HG03175 (cell line): ENCODE measurements around the gene RPS6KL1.
"Not testable (repeated sequence)": the region's sequence is repeated elsewhere in the genome, so short reads cannot be mapped to it uniquely, and the experiment has no call there.

Source experiments
- ATAC-seq: cut with Tn5 transposase; IDR thresholded peaks from one replicate; pipeline ENCODE4 v1.9.1; 2021; ENCODE audit warnings: mild to moderate bottlenecking, moderate library complexity; ENCODE audit not compliant: unreplicated experiment

The RPS6KL1 gene

GRCh38 chr14:74937171-74937570 is 14.1 kb upstream of the RPS6KL1 start:
- no peak for ATAC-seq

GRCh38 chr14:74936731-74937130 is 13.7 kb upstream of the RPS6KL1 start:
- ATAC-seq = no peak

- ATAC-seq = no peak
These were observed 13.1 kb upstream of the RPS6KL1 start for GRCh38 chr14:74936151-74936550.

GRCh38 chr14:74935360-74935680 is 12.3 kb upstream of the RPS6KL1 start:
- no peak for ATAC-seq

- no peak for ATAC-seq
These were observed 11.7 kb upstream of the RPS6KL1 start for GRCh38 chr14:74934476-74935359.

GRCh38 chr14:74934041-74934440 is 11.0 kb upstream of the RPS6KL1 start:
- no peak for ATAC-seq

- not testable (repeated sequence) for ATAC-seq
These were observed 9.9 kb upstream of the RPS6KL1 start for GRCh38 chr14:74932936-74933335.

GRCh38 chr14:74932401-74932901 is 9.4 kb upstream of the RPS6KL1 start:
- no peak for ATAC-seq

GRCh38 chr14:74931744-74932143 is 8.7 kb upstream of the RPS6KL1 start:
- not testable (repeated sequence) for ATAC-seq

GRCh38 chr14:74929242-74929641 is 6.2 kb upstream of the RPS6KL1 start:
- no peak for ATAC-seq

GRCh38 chr14:74927225-74927624 is 4.2 kb upstream of the RPS6KL1 start:
- ATAC-seq = no peak

- no peak for ATAC-seq
These were observed 1.0 kb upstream of the RPS6KL1 start for GRCh38 chr14:74924061-74924460.

GRCh38 chr14:74921987-74922751 is 891 bp downstream of the RPS6KL1 start:
- no peak for ATAC-seq

- no peak for ATAC-seq
These were observed 1.9 kb downstream of the RPS6KL1 start for GRCh38 chr14:74921053-74921620.

- ATAC-seq = no peak
These were observed 2.8 kb downstream of the RPS6KL1 start for GRCh38 chr14:74920281-74920680.

- ATAC-seq = no peak
These were observed 3.5 kb downstream of the RPS6KL1 start for GRCh38 chr14:74919421-74920165.

- no peak for ATAC-seq
These were observed 4.7 kb downstream of the RPS6KL1 start for GRCh38 chr14:74918380-74918779.

- no peak for ATAC-seq
These were observed 5.4 kb downstream of the RPS6KL1 start for GRCh38 chr14:74917646-74918081.

GRCh38 chr14:74917178-74917543 is 5.9 kb downstream of the RPS6KL1 start:
- ATAC-seq = no peak

GRCh38 chr14:74915826-74916225 is 7.2 kb downstream of the RPS6KL1 start:
- no peak for ATAC-seq

GRCh38 chr14:74915426-74915825 is 7.6 kb downstream of the RPS6KL1 start:
- no peak for ATAC-seq
